K562 (cell line): ENCODE data around the gene PAQR4.

Experiments used
- CBFB ChIP-seq: sonication (generic); formaldehyde crosslinking; IDR thresholded peaks from 2 replicates; pipeline ENCODE4 v1.4.0; 2020; ENCODE audit warnings: mild to moderate bottlenecking, missing genetic modification reagents
- EP300 ChIP-seq: IDR thresholded peaks from 2 replicates; pipeline ENCODE4 v1.6.1; 2012; ENCODE audit warnings: low read length, improper control_type of control experiment
- POLR2G ChIP-seq: fragments of 200-400 bp; formaldehyde crosslinking; IDR thresholded peaks from 2 replicates; pipeline ENCODE4 v1.6.1; 2017; ENCODE audit warnings: low read depth, mild to moderate bottlenecking, antibody characterized with exemption, low read length, moderate library complexity
- RAD21 ChIP-seq, 2 experiments: fragments of 250-450 bp in 1 of 2; fragments of 450-650 bp in 1 of 2; sonication (Bioruptor Pico) in 1 of 2; formaldehyde crosslinking in 1 of 2; IDR thresholded peaks in 1 of 2; conservative IDR thresholded peaks in 1 of 2; 2 replicates each; pipeline versions ENCODE4 v1.4.0 to v1.8.0; 2020 to 2022; ENCODE audit warnings: mild to moderate bottlenecking in 2 of 2, moderate library complexity in 1 of 2
- SREBF2 ChIP-seq: sonication (generic); formaldehyde crosslinking; IDR thresholded peaks from 2 replicates; pipeline ENCODE4 v1.4.0; 2020; ENCODE audit warnings: mild to moderate bottlenecking, missing genetic modification reagents
- WHSC1 ChIP-seq: IDR thresholded peaks from one replicate; pipeline ENCODE4 v1.6.1; 2012; ENCODE audit warnings: low read length, control low read depth, inconsistent platforms
- ZNF274 ChIP-seq: IDR thresholded peaks from 2 replicates; pipeline ENCODE4 v1.6.1; 2011; ENCODE audit warnings: low read depth, mild to moderate bottlenecking, low read length, moderate library complexity, borderline replicate concordance
- ZNF431 ChIP-seq: sonication (generic); formaldehyde crosslinking; IDR thresholded peaks from 2 replicates; pipeline ENCODE4 v1.8.0; 2022; ENCODE audit warnings: mild to moderate bottlenecking, missing genetic modification reagents
- ZNF589 ChIP-seq: fragments of 200-800 bp; sonication (Bioruptor generic); IDR thresholded peaks from 2 replicates; pipeline ENCODE4 v1.6.1; 2016; ENCODE audit warnings: low read depth, missing genetic modification characterization, missing compliant biosample characterization
- ZSCAN32 ChIP-seq: fragments of 450-650 bp; formaldehyde crosslinking; IDR thresholded peaks from 2 replicates; pipeline ENCODE4 v1.4.0; 2020; ENCODE audit warnings: mild to moderate bottlenecking, moderate library complexity
- TF ChIP-seq, protein P1 (sequence below), 3 experiments: IDR thresholded peaks in 2 of 3; conservative IDR thresholded peaks in 1 of 3; 2 replicates each; pipeline ENCODE4 v1.5.1; 2011 to 2012; ENCODE audit warnings: low read length in 3 of 3, mild to moderate bottlenecking in 3 of 3, control low read depth in 2 of 3, improper control_type of control experiment in 1 of 3, inconsistent platforms in 1 of 3, low read depth in 1 of 3, mixed read lengths in 1 of 3, moderate library complexity in 1 of 3; ENCODE audit not compliant: insufficient read depth in 2 of 3
- TF ChIP-seq, protein P2 (sequence below): fragments of 450-650 bp; IDR thresholded peaks from 2 replicates; pipeline ENCODE4 v1.6.1; 2016; ENCODE audit warnings: missing biosample characterization, missing genetic modification characterization
- TF ChIP-seq, protein P3 (sequence below): IDR thresholded peaks from 2 replicates; pipeline ENCODE4 v1.6.1; 2016; ENCODE audit warnings: missing genetic modification characterization, missing compliant biosample characterization

DNA sequence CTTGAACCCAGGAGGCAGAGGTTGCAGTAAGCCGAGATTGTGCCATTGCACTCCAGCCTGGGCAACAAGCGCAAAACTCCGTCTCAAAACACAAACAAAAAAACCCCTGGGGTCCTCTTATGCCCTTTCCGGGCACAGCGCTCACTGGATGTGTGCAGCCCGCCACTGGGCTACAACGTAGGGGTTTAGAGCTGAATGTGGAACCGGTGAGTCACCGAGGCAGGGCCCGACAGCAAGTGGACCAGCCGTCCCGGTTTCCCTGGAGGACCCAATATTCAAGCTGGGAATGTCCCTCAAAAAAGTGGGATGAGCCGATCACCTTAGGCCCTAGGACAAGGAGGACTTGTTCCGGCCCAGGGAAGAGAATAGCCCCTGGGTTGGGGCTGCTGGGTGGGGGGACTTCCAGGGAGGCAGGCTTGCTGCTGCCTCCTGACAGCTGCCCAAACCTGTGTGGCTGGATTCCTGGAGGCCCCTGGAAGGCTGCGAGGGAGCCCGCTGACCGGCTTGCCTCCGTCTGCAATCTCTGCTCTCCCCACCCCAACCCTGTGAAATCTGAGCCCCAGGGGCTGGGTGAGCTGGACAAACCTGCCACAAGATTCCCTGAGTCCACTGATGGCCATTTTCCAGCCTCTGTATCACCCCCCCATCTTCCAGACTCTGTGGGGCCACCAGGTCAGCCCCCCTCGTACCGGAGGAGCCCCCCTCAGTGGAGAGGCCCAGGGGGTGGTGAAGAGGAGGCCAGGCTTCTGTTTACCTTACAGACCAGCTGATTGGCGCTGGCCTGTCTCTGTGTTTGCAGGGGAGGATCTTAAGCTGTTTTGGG is 40.6 kb downstream of the PAQR4 start:
- TF ChIP-seq, protein P1, sequence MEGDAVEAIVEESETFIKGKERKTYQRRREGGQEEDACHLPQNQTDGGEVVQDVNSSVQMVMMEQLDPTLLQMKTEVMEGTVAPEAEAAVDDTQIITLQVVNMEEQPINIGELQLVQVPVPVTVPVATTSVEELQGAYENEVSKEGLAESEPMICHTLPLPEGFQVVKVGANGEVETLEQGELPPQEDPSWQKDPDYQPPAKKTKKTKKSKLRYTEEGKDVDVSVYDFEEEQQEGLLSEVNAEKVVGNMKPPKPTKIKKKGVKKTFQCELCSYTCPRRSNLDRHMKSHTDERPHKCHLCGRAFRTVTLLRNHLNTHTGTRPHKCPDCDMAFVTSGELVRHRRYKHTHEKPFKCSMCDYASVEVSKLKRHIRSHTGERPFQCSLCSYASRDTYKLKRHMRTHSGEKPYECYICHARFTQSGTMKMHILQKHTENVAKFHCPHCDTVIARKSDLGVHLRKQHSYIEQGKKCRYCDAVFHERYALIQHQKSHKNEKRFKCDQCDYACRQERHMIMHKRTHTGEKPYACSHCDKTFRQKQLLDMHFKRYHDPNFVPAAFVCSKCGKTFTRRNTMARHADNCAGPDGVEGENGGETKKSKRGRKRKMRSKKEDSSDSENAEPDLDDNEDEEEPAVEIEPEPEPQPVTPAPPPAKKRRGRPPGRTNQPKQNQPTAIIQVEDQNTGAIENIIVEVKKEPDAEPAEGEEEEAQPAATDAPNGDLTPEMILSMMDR (IDR thresholded peaks at IDR 0.05 in 2 of 3, conservative IDR thresholded peaks at IDR 0.05 in 1 of 3; ENCODE audit: insufficient read depth in 2 of 3, low read depth in 1 of 3, low read length in 3 of 3): no peak
- no peak for TF ChIP-seq RAD21 (CRISPR knock-in tag; conservative IDR thresholded peaks at IDR 0.05 in 1 of 2, IDR thresholded peaks at IDR 0.05 in 1 of 2)
- TF ChIP-seq CBFB (CRISPR knock-in tag): no peak
- no peak for TF ChIP-seq POLR2G
- TF ChIP-seq SREBF2 (CRISPR knock-in tag): no peak
- TF ChIP-seq, protein P2, sequence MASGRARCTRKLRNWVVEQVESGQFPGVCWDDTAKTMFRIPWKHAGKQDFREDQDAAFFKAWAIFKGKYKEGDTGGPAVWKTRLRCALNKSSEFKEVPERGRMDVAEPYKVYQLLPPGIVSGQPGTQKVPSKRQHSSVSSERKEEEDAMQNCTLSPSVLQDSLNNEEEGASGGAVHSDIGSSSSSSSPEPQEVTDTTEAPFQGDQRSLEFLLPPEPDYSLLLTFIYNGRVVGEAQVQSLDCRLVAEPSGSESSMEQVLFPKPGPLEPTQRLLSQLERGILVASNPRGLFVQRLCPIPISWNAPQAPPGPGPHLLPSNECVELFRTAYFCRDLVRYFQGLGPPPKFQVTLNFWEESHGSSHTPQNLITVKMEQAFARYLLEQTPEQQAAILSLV (tag): no peak
- TF ChIP-seq ZNF589 (CRISPR knock-in tag): no peak
- TF ChIP-seq, protein P3, sequence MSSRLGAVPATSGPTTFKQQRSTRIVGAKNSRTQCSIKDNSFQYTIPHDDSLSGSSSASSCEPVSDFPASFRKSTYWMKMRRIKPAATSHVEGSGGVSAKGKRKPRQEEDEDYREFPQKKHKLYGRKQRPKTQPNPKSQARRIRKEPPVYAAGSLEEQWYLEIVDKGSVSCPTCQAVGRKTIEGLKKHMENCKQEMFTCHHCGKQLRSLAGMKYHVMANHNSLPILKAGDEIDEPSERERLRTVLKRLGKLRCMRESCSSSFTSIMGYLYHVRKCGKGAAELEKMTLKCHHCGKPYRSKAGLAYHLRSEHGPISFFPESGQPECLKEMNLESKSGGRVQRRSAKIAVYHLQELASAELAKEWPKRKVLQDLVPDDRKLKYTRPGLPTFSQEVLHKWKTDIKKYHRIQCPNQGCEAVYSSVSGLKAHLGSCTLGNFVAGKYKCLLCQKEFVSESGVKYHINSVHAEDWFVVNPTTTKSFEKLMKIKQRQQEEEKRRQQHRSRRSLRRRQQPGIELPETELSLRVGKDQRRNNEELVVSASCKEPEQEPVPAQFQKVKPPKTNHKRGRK (tag): no peak
- no peak for TF ChIP-seq WHSC1
- no peak for TF ChIP-seq ZSCAN32 (CRISPR knock-in tag)
- no peak for TF ChIP-seq EP300
- TF ChIP-seq ZNF431 (CRISPR knock-in tag): no peak
- no peak for TF ChIP-seq ZNF274
